HuH-7 (cell line): Measurements from ENCODE around the gene SDSL.

Experiments
- DNase-seq: peaks from one replicate; pipeline ENCODE4 v3.0.0; 2011; ENCODE audit warnings: low spot score

The SDSL gene

DNA sequence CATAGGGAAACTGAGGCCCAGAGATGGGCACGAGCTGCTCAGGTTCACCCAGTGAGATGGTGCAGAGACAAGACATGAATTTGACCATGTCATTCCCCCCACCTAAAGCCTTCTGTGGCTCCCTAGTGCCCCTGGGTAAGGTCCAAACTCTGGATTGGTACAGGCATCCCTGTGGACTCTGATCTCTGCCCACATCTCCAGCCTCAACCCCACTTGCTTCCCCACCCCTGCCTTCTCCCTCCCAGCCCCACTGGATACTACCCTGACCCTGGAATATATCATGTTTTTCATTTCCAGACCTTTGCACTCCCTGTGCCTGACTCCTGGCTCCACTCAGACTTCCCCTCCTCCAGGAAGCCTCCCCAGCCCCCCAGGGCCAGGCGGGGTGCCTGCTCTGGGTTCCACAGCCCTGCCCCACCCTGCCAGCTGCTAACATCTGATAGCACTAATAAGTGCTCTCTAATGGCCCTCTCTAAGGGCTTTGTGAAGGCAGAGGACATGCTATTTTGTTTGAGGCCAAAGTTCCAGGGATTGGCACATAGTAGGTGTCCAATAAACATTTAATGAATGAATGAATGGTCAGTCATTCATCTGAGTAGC is 1.1 kb upstream of the SDSL start:
- DNase-seq: no peak

DNA sequence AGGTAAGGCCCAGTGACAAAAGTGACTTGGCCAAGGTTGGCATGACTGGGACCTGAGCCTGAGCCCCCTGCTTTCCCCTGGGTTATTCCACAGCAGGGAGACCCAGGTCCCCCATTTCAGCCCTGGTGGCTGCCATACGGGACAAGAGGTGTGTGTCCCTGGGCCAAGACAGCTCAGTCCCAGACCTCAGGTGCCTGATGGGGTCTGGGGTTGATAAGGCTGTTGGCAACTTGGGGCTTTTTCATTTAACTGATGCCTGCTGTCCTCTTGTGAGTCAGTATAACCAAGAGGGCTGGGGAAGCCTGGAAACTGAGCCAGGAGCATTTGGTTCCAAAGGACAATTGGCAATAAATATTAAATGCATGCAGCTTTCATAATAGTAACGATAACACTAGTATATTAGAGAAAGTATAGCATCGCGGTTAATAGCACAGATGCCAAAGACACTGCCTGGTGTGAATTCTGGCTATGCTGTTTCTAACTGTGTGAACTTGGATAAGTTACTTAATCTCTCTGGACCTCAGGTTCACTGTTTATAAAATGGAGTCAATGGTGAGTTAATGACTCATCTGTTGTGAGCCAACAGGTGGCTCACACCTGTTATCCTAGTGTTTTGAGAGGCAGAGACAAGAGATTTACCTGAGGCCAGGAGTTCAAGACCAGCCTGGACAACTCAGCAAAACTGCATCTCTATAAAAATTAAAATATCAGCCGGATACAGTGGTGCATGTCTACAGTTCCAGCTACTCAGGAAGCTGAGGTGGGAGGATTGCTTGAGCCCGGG is 898 bp downstream of the SDSL start:
- no peak for DNase-seq

DNA sequence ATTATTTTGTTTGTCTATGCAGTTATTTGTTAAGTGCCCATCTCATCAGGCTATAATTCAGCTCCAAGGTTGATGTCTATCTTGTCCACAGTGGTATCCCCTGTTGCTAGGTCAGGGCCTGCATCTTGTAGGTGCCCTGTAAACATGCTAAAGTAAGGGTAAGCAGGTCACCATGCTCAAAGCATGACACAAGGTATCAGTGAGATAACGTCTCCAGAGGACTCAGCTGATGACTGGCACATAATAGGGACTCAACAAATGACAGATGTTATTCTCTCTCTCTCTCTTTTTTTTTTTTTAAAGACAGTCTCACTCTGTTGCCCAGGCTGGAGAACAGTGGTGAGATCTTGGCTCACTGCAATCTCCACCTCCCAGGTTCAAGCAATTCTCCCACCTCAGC is 2.3 kb downstream of the SDSL start:
- no peak for DNase-seq

DNA sequence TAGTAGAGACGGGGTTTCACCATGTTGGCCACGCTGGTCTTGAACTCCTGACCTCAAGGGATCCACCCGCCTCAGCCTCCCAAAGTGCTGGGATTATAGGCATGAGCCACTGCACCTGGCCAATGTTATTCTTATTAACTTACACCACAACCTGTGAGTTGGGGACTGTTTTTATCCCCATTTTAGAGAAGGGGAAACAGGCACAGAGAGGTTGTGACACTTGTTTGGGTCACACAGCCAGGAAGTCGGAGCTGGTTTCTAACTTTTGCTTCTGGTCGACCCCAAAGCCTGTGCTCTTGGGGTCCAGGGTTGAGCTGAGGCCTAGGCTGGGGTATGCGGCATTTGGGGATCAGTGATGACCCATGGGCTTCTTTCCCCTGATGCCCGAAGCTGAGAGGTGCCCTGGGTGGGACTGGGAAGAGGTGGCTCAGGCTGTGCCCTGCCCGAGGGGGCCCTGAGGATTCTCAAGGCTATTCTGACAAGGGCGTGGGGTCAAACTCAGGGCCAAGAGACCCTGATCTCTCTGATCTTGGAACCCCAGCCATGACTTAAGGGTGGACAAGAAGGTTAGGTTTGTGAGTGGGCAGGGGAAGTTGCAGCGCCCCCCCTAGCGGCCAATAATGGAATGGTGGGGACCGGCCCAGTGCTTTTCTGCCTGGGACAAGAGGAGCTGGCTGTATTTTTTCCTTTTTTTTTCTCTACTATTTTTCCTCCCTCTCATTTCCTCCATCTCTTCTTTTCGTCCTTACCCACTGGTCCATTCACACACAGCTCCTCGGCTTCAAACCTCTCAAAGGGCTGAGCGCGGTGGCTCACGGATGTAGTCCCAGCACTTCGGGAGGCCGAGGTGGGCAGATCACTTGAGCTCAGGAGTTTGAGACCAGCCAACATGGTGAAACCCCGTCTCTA is 3.0 kb downstream of the SDSL start:
- DNase-seq: peak; percentile 64

DNA sequence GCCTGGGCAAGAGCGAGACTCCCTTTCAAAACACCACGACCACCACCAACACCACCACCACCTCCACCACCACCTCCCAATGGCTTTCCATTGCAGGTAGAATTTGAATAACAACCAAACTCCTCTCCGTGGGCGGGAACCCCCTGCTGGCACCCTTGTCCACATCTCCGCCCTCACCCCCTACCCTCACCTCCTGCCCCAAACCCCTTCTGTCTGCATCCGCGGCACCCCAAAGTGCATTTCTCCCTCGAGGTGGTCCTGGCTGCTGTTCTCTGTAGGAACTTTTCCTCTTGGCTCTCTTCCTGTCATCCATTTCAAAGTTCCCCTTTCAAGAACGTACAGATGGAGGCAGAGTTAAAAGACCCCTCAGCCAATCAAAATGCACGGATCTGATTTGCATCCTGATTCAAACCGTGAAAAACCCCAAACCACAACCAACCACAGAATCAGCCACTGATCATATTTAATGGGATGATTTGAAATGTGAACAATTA is 3.8 kb downstream of the SDSL start:
- no peak for DNase-seq

DNA sequence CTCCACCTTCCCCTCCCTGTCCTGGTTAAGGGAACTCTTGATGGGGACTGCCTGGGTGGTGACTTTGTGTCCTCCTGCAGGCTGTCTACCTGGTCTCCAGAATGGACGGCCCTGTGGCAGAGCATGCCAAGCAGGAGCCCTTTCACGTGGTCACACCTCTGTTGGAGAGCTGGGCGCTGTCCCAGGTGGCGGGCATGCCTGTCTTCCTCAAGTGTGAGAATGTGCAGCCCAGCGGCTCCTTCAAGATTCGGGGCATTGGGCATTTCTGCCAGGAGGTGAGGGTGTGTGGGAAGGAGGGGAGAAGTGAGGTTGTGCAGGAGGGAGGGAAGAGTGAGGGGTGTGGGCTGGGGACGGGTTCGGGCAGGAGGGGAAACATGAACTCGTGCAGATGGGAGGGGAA is 5.7 kb downstream of the SDSL start:
- no peak for DNase-seq

DNA sequence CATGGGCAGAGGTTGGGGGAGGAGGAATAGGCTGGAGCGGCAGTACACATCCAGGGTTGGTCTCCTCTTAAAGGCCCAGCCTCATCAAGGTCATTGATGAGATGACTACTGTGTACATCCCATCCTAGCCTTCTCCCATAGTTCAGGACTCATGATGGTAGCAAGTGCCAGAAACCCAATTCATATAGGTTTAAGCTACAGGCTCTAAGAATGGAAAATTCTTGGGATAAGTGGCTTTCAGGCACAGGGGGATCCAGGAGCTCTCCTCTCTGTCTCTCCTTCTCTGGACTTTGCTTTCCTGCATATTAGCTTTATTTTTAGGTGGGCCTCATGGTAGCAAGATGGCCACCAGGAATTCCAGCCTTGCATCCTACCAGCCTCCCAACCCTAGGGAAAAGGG is 6.3 kb downstream of the SDSL start:
- no peak for DNase-seq

DNA sequence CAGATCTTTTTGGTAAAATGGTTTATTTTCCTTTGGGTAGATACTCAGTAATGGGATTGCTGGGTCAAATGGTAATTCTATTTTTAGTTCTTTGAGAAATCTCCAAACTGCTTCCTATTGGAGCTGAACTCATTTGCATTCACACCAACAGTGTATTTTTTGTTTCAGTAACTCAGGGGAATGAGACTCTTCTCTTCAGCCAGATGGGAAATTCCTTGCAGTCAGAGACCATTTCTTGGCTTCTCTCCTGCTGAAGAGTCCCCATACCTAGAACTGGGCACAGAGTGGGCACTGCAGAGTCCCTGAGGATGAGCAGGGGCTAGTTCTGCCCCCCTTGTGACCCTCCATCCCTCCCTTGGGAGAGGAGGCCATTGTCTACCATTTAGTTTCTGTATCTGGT is 10.8 kb downstream of the SDSL start:
- DNase-seq: no peak

DNA sequence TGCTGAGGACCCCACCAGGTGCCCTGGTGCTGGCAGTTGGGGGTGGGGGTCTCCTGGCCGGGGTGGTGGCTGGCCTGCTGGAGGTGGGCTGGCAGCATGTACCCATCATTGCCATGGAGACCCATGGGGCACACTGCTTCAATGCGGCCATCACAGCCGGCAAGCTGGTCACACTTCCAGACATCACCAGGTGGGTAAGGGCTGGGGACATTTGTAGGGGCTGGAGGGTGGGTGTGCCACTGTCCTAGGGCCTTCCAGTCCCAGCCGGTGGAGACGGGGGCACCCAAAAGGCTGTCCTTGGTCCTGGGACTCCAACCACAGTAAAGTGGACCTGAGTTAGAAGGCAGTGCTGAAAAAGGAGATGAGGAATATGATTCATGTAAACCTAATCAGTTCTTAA is 13.2 kb downstream of the SDSL start:
- DNase-seq: no peak

DNA sequence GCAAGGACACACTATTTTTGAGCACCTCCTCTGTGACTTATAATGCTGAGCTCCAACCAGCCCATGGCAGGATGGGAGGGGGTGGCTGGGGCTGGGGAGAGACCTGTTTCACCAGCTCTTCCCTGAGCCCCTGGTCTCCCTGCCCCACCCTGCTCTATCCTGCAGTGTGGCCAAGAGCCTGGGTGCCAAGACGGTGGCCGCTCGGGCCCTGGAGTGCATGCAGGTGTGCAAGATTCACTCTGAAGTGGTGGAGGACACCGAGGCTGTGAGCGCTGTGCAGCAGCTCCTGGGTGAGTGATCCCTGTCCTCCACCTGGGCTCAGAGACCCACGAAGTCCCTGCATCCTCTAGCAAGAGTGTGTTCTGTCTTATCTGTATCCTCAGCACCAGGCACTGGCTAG is 14.4 kb downstream of the SDSL start:
- no peak for DNase-seq

DNA sequence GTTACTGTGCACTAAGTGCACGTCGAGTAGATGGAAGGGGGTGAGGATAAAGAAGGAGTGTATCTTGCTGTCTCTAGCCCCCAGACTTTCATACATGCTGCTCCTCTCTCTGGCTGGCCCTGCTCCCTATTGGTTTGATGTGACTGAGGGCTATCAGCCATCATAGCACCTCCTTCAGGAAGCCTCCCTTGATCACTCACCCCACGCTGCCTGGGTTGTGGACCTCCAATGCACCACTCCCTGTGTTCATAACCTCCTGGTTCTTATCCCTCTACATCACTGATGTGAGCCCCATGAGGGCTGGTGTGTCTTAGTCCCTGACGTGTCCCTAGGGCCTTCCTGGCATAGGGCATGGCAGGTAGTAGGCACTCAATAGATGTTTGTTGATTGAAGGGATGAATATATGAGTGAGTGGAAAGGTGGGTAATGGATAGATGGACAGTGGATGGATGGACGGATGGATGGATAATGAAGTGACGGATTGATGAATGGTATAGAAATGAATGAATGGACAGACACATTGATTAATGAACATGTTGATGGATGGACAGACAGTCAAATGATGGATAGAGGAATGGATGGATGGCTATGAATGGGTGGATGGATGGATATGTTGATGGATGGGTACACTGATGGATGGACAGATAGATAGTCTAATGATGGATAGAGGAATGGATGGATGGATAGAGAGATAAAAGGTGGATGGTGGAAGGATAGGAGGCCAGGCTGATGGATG is 15.0 kb downstream of the SDSL start:
- no peak for DNase-seq

DNA sequence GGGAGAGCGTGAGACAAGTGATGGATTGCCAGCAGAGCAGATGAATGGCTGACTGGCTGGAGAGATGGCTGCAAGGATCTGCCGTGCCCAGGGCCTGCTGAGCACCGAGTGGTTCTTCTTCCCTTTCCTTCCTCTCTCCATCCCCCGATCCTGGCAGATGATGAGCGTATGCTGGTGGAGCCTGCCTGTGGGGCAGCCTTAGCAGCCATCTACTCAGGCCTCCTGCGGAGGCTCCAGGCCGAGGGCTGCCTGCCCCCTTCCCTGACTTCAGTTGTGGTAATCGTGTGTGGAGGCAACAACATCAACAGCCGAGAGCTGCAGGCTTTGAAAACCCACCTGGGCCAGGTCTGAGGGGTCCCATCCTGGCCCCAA is 15.5 kb downstream of the SDSL start:
- DNase-seq: no peak

DNA sequence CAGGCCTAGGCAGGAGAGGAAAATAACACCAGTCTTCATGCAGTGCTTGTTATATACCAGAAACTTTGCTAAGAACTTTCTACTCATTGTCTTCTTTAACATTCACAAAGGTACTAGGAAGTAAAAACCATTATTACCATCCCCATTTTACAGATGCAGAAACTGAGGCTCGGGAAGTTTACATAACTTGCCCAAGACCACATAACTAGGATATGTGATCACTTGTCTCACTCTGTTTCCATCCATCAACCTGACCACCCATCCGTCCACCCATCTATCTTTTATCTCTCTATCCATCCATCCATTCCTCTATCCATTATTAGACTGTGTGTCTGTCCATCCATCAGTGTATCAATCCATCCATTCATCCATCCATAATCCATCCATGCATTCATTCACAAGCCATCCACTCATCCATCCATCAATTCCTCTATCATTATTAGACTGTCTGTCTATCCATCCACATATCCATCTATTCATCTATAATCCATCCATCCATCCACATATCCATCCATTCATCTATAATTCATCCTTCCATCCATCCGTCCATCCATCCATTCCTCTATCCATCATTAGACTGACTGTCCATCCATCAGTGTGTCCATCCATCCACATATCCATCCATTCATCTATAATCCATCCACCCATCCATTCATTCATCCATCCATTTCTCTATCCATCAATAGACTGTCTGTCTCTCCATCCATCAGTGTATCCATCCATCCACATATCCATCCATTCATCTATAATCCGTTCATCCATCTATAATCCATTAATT is 16.5 kb downstream of the SDSL start:
- DNase-seq: no peak

DNA sequence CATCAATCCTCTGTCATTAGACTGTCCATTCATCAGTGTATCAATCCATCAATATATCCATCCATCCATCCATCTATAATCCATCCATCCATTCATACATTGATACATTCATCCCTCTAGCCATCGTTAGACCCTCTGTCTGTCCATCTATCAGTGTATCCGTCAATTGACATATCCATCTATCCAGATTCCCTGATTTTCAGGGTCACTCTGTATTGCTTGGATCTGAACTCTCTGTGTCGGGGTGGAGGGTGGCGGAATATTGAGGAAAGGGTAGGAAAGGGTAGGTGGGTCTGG is 17.1 kb downstream of the SDSL start:
- DNase-seq: no peak

DNA sequence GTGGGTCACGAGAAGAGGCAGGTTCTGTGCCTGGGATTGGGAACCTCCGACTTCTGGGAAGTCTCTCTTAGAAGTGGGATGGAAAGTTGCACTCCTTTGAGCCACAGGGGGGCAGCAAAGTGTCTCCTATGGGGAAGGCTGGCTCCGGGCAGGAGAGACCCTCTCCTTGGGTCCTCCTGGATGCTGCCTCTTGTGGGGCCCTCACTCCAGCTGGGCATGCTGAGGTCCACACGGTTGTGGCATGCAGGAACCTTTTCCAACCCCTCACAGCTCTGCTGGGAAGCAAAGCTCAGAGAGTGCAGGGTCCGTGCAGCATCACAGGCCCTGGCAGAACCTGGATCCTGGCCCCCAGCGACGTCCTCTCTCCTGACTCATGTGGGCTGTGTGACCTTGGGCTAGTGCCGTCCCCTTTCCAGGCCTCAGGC is 17.4 kb downstream of the SDSL start:
- peak; percentile 73 for DNase-seq

DNA sequence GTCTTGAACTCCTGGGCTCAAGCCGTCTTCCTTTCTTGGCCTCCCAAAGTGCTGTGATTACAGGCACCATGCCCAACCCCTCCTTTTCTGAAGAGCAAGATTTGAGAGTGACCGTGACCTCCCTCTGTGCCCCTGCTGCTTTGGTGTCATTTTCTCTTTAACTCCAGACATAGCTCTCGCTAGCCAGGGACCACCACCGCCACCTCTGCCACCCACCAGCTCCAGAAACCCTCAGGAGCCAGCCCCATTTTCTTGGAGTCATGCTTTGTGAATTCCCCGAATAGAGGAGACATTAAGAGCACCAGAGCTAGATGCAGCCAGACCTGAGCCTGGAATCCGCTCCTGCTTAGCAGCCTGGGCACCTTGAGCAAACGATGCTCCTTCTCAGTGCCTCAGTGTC is 18.2 kb downstream of the SDSL start:
- no peak for DNase-seq

DNA sequence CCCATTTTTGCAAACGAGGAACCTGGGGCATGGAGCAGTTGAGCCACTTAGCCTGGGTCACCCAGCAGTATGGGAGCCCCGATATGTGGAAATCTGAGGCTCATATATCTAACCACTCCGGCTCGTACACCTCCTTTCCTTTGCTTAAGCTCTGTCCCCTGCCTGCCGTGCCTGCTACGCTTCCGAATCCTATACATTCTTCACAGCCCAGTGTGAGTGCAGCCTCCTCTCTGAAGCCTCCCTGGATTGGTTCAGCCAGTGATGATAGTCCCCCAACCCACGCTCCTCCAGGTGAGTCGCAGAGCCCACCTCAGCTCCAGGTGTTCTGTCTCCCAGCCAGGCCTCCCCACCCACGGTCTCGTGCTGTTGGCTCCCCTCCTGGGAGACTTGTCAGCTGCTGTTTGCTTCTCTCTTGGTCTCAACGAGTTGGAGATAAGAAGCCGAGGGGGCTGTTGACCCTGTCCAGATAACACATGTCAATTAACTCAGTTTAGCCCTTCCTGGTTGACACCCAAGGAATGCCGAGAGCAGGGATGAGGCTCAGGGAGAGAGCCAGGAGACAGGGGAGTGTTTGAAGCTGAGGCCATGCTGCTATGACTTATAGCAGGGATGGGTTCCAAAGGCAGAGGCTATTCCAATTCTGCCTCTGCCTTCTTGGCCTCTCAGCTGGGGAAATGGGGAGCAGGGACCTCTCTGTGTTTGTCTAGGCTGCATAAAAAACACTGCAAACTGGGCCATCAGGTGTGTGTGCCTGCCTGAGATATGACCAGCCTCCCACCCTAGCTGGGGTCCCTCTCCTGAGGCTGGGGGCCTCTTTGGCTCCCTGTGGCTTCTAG is 19.0 kb downstream of the SDSL start:
- DNase-seq: no peak

DNA sequence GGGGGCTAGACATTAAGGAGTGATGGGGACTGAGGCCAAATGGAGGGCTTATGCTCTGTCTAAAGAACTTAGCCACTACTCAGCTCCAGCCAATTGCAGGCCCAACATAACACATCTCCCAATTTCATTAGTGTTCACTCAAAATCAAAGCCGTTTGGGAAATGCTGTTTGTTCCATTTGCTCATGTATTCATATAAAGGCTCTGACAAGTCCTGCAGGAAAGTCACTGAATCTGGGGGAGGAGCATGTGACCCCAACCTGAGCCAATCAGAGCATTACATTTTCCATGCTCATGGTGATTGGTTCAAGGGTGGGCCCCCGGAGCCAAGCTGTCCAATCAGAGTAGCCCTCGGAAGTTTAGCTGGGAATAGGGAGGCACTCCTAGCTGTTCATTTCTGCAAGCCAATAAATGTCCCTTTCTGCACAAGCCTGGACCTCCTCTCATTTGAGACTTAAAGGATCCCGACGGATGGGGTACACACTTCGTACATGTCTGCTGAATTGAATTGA is 20.9 kb downstream of the SDSL start:
- DNase-seq: no peak

DNA sequence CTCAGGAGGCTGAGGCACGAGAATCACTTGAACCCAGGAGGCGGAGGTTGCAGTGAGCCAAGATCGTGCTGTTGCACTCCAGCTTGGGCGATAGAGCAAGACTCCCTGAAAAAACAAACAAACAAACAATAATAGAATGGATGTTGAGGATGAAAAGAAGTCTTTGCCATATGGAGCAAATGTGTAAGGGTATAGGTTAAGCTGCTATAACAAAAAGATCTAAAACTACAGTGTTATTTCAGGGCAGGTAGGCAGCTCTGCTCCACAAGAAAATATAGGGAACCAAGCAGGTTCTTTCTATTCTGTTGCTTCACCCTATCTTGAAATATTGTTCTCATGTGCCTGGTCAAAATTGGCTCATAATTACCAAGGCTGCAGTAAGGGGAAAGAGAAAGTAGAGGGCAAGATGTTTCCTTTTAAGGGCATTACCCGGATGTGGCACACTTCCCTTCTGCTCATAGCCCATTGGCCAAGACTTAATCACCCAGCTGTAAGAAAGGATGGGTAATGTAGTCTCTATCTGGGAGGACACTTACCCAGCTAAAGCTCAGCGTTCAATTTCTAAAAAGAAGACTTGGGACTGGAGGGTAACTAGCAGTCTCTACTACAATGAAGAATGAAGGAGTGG is 23.5 kb downstream of the SDSL start:
- DNase-seq: no peak

DNA sequence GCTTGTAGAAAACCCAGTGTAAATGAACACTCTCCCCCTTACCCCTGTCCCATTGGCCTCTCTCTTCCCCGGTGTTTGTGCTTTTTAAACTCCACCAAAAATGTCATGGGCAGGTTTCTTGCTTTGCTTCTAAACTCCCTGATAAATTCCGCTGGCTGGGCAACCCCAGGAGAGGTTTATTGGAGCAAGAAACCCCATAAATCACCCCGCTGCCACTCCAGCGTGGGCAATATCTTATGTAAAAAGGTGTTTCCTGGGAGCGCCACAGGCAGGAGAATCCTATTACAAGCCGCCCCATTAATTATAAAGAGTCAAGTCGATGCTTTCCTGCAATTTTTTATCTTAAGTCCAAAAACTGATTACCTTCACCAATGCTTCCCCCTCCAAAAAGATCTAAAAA is 26.7 kb downstream of the SDSL start:
- DNase-seq: no peak
